HG02571 (cell line): Measurements from ENCODE around the gene TXNIP.

Experiments used
- ATAC-seq: cut with Tn5 transposase; IDR thresholded peaks from one replicate; pipeline ENCODE4 v1.9.1; 2021; ENCODE audit warnings: mild to moderate bottlenecking, moderate library complexity; ENCODE audit not compliant: unreplicated experiment

TXNIP gene

DNA sequence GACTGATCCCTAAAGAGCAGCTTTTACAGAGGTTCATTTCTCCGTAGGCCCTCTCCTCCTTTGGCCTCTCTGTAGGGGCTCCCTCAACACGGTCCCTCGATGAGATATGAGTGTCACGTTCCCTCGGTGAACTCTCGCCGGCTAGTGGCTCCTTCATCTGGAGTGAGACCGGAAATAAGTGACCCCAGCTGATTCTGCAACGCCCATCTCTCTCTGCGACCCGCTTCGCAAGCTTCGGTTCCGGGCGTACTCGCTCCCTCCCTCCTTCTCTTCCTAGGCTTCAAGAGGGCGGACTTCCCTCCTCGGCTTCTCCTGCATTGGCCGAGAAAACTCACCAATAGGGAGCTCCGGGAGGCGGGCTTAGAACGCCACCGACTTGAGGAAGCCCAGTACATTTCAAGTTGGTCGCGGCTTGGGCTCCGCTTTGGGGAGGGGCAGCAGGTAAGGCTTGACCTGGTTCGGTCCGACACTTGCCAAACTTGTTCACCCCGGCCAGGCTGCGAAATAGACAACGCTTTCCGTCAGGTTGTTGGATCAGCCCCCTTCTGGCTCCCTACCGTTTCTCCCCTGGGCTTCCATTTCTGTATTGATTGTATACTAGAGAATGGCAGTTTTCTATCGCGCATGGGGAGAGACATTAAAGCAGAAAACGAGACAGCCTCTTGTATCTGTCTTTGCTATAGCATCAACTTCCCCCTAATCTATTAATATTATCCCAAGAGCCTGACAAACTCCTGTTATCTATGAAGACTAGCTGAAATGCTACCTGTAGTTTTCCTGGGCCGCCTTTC, 31.9 kb downstream of the TXNIP start, which contains the start of the genes ANKRD34A and POLR3GL:
ANKRD34A (minus strand) TSS at position 248 of the 791 bp plus-strand sequence. CDS start 2,816 bp downstream, outside the sequence.
POLR3GL (plus strand) TSS at position 363 of the 791 bp plus-strand sequence. CDS start 10,176 bp downstream, outside the sequence.
- peak; percentile 92 for ATAC-seq

DNA sequence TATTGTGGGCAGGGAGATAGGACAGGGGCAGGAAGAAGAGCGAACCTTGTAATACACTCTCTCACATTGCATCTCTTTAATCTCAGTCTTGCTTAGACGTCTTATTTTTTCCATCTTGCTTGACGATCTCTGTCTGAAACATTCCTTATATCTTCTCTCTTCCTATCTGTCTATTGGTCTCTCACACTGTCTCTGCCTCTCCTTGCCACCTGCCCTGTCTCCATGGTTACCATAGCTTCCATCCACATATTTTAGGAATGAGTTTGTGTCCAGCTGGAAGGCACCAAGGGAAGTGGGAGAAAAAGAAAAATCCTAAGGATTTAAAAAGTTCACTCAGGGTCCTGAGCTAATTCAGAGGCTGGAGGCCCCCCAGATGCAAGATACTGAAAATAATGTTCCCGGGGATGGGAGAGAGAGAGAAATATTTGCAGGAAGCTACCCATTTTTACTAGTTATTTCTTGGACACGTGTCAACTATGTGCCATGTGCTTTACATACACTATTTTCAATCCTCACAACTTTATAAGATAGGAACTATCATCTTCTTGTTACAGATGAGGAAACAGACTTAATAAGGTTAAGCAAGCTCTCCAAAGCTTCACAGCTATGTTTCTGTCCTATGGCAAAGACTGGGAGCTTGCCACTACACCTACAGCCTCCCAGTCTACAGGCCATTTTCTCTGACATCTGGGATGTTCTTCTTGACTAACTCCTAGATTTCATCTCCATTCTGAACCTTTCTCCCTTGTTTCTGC, 32.9 kb downstream of the TXNIP start:
- no peak for ATAC-seq

DNA sequence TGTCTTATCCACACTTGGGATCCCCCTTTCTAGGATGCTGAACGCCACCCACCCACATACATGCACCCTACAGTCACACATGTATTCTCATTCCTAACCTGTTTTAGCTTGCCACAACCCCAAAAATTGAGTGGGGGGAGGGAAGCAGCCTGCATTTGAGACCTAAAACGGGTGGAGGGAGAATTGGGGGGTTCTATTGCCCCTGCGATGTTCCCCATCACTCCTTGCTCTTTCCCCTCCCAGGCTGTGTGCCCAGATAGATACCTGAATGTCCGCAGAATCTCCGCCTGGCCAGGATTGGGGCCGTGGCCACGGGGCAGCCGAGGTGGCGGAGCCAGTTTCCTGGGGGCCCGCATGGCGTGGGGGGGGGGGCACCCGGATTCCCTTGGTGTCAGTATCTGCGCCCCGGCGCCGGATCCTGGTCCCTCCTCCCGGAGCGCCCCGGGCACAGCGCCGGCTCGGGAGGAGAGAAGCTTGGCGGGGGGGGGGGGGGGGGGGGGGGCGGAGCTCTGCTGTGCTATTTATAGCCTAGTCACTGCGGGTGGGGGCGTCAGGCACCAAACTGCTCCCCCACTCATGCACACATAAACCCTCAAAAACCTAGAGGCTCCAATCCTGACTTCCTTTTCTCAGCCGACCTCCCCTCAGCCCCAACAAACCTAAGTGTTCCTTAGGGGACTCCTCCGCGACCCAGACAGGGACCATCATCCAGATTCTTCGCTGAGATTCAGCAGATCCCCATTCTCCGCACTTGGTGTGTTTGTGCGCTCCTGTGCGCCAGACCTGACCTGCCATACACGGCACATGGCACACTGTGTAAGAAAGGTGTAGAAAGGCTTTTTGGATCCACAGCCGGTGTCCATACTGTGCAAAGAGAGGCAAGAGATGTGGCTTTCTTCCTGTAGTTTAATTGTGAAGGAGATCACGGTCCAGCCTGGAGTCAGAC, 33.9 kb downstream of the TXNIP start:
- ATAC-seq, result no peak

DNA sequence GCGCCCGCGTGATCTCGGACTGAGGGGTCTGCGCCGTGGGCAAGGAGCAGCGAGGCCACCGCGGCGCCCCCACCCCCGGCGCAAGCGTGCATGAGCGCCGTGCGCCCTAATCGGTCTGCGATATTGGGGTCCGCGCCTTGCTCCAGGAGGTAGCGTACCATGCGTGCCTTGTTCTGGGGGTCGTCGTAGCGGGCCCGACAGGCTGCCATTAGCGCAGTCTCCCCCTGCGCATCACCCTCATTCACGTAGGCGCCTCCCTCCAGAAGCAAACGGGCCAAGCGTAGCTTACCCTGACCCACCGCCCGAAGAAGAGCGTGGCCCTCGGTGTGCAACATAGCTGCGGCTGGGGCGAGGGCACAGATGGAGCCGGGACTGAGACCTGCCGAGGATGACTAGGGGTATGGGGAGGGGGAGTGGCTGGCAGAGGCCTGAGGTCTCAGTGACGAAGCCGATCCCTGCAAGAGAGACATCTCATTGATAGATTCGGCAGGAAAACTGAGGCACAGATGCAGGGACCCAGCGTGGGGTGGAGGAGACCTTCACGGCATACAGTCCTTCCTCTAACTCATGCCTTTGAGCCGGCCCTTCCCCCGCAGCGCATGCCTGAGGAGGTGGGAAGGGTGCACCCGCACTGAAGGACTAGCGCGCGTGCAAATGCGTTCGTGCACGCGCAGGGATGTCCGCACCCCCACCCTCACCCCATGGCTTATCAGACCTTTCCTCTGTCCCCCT, 34.8 kb downstream of the TXNIP start:
- ATAC-seq, result no peak

DNA sequence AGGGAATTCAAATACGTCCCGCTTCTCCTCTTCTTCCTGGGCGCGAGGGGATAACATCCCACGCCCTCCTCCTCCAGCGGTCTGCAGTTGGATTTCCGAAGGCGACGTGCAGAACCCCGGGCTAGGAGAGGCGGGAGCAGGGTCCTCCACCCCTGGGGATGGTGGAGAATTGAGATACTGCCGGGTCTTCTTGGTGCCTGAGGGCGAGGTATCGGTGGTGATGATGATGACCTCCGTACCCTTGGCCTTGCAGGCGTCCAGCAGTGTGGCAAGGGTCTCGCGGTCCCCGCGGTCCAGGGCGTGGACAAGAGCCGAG, 35.3 kb downstream of the TXNIP start:
- no peak for ATAC-seq

DNA sequence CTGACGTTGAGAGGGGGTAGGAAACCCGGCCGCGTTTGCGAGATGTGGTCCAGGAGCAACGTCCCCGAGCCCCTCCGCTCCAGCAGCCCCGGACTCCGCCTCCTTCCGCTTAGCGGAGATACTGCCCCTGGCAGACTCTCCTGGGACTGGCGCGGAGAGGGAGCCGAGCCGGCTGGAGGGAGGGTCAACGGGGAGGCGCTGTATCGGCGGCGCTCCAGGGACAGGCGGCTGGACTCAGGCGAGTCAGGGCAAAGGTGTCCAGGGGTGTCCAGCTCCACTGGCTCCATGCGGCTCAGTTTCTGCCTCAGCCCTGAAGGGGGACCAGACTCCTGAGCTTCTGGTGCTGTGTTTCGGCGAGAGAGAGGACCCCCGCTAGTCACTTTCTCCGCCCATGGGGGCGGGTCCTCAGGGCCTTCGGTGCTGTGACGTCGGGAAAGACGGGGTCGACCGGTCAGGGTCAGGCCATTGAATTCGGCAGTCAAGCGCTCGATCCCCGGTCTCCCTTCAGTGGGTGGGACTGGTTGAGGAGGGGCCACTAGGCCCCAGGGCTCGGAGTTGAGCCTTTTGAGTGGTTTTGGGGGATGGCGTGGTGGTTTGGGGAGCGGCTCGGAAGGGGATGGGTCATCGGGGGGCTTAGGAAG, 35.8 kb downstream of the TXNIP start:
- ATAC-seq, result no peak

DNA sequence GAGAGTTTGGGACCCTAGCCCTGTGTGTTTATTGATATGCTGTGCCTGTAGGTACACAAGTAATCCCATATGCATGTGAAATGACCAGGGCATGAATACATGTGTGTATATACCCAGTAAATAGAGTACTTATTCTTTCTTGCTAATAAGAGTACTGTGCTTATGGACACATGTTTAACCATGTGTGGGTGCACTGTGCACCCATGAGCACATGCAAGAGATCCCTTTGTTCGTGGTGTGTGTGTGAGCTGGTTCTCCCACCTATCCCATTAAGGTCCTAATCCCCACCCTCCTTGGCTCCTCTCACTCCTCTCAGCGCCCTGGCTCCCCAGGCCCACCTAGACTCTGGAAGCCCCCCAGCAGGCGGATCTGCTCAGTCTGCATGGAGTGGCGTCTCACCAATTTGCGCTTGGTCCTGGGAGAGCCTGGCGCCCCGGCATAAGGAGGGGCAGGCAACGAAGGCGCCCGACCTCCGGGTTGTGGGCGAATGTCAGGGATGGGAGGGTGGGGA, 36.4 kb downstream of the TXNIP start:
- no peak for ATAC-seq

DNA sequence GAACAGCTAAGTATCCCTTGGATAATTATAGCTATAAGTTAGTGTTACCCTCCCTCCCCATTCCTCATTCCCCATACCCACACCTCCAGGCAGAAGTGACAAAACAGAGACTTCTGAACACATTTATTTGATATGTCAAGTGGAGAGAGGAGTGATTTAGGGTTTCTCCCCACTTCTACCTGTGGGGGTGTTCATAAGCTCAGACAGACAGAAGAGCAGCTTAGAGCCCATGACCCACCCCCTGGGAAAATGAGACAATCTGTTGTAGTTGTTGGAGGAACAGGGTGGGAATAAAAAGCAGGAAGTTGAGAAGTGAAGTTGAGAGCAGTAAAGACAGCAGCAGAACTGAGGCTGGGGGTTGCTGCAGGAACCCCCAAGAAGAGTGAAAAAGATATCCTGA, 37.0 kb downstream of the TXNIP start:
- no peak for ATAC-seq

DNA sequence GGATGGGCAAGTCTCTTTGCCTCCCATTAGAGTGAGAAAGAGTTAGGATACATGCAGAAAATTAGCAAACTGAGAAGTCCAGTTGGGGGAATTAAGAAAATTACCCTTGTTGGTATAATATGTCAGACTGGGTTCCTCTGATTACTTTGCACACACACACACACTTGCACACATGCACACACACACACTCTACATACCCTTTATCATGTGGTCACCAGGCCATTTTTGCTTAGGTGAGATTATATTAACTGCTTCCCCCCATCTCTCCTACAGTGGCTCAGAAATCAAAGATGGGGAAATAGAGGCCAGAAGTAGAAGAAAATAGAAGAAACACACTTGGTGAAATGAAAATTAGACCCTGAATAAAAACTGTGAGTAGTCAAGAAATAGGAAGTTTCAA, 37.6 kb downstream of the TXNIP start:
- no peak for ATAC-seq

DNA sequence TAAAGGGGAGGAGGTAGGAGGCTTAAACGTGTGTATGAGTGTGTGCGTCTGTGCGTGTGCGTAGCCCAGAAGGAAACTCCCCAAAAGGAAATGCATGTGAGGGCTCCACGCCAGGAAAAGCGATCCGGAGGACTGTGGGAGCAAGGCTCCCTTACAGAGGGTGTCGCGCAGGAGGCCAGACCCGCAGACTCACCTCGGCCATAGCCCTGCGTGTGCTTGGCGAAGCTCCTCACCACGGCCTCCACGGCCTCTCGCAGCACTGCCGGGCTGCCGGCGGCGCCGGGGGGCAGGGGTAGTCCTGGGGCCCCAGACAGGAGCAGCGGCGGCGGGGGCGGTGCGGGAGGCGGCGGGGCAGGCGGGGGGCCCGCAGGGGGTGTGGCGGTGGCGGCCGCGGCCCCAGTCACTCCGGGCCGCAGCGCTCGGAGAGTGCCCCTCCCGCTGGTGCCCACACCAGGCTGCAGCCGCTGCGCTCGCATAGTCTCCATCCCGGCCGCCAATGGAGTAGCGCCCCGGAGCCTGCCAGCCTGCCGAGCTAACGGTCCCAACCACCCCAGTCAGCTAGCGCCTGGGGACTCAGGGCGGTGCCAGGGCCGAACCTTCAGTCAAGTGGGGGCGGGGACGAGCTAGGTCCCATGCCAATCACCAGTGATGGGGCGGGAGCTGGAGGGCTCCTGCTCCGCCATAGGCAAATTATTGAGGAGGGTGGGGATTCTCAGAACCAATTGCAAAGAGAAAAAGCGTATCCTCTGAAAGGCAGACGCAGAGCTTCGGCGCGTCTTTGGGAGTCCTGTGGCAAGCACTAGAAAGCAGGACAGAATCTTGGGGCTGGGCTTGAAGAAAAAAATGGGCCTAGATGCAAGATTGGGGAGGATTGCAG, 38.7 kb downstream of the TXNIP start, which contains the start of gene LIX1L:
LIX1L (minus strand) TSS at position 575 of the 877 bp plus-strand sequence; CDS start at position 485, 90 bp downstream.
- peak; percentile 85 for ATAC-seq

DNA sequence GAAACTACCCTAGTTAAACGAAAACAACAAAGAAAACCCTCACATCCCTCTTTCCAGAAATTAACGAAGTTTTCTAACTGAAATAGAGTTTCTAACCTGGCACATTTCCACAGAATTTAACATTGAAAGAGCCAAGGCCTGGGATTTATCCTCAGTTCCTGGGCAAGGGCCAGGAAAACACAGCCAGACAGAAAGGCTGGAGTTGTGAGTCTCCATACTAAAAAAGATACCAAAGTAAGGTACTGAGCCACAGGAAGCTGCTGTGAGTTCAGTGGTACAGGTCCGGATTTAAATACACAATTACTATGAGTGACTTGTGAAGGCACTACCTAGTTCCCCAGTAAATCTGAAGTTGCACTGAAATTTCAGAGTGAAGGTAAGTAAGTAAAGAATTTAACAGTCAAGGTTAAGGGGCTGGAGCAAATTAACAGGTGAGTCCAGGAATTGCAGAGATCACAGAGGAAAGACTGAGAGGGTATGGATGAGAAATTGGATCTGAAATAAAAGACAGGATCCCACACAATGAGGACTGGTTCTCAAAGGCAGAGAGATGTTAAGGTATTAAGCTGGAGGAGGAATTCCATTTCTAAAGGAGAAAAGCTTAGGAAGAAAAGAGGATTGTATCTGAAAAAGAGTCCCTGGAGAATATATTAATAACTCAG, 39.5 kb downstream of the TXNIP start:
- ATAC-seq, result no peak

DNA sequence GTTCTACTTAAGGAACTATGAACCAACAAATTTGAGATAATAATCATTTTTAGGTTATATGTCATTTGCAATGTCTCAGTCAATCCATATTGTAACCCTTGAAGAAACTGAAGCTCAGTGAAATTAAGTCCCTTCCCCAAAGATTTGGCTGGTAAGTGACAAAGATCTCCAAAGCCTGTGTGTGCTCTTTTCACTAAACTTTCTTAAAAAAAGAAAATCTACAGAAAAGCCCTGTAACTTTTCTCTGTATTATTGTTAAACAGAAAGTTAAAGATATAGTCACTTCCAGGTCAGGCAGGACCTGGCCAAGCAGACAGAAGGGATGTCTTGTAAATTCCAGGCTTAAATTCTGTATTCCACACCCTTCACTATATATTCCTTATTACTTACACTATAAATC, 40.0 kb downstream of the TXNIP start:
- no peak for ATAC-seq

DNA sequence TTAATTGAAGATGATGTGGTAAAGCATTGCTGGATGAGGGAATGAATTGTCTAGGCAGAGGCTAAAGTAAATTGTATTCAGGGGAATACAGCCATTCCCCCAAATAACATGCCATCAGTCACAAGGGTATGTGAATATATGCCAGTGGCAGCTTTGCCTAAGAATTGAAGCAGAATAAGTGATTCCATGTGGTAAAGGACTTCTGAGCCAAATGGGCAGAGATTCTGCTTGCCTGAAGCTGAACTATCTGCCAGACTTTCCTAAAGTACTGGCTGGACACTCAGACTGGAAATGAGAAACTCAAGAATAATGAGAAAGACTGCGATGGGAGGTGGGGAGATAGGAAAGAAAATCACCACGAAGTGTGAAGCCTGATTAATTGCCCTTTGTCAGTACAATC, 40.9 kb downstream of the TXNIP start:
- ATAC-seq, result no peak

DNA sequence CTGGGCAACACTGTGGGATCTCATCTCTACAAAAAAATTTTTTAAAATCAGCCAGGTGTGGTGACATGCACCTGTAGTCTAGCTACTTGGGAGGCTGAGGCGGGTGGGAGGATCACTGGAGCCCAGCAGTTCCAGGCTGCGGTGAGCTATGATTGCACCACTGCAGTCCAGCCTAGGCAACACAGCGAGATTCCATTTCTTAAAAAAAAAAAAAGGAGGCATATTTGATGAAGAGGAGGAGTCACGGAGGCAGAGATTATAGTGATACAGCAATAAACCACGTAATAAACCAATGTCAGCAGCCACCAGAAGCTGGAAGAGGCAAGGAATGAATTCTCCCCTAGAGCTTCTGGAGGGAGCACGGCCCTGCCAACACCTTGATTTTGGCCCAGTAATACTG, 42.5 kb downstream of the TXNIP start:
- ATAC-seq, result no peak

DNA sequence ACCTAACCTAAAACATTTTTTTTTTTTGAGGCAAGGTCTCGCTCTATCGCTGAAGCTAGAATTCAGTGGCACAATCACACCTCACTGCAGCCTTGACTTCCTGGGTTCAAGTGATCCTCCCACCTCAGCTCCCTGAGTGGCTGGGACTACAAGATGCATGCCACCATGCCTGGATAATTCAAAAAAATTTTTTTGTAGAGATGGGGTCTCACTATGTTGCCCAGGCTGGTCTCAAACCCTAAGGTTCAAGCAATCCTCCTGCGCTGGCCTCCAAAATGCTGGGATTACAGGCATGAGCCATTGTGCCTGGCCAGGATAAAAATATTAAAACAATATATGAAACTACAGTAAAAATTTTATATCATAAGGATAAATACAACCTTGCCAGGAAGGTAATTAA, 43.5 kb downstream of the TXNIP start:
- ATAC-seq, result no peak

DNA sequence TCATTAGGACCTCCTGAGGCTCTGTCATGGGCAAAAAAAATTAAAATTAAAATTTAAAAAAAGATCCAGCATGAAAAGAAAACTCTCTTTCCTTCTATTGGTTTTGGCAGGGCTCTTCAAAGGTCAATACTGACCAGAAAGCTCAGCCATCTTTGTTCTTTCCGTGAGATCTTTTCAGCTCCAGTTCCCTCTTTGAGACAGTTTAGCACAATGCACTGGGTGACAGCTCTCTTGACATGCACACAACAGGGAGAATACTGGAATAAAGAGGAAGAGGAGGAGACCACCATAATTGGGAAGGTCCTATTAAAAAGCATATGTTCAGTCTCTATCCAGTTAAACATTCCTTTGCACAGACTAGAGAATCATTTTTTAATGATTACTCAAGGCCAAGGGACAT, 44.9 kb downstream of the TXNIP start:
- no peak for ATAC-seq

DNA sequence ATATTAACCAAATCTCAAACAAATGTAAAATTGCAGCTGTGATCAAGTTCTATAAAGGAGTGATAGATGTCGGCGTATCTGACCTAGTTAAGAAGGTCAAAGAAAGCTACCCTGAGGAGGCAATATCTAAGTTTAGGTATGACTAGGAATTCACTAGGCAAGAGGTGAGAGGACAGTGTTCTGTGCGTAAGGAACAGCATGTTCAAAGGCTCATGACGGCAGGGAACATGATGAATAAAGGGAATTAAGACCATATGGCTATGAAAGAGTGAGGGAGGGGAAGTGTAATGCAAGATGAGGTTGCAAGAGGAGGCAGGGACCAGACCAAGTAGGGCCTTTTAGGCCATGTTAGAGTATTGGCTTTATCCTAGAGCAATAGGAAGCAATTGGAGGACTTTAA, 47.2 kb downstream of the TXNIP start:
- ATAC-seq, result no peak

DNA sequence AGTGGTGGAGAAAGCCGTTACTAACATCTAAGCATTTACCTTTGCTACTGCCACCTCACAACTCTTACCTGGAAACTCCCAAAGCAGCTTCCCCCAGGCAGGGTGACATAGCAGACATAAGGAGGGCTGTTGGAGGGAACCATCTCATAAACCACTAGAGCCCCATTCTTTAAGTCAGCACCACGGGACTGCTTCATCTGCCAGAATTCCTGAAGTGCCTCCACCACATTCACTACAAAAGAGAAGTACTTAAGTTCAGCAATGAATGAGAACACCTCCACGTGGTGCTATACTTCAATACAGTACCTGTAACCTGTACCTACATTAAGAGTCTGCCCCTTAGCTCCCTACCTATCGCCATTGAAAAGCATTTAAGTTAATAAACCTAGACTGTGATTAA, 48.8 kb downstream of the TXNIP start:
- no peak for ATAC-seq
